SK-N-SH (cell line): ENCODE data around the gene RFX5. TPM values are rescaled to one million over a fixed set of nuclear protein-coding genes. Genes with fewer than 3 reads are reported as not detected.

Experiments
- CTCF ChIA-PET: fragments of 300-600, 350-600 bp; formaldehyde crosslinking; extraction: SDS; loops from one replicate; lab custom pipeline; 2021; lab: Yijun Ruan, JAX
- POLR2A ChIA-PET: fragments of 350-600 bp; sonication (Branson Sonifier 250); formaldehyde crosslinking; extraction: SDS; loops from one replicate; lab custom pipeline; 2020; ENCODE audit warnings: antibody characterized with exemption, inconsistent platforms; lab: Yijun Ruan, JAX
- DNase-seq: peaks from one replicate; pipeline ENCODE4 v3.0.0; 2012
- H2AFZ ChIP-seq: fragments of 200-600 bp; sonication (generic); 2 replicates; pipeline ENCODE4 v1.8.1; 2016; ENCODE audit warnings: antibody characterized with exemption, mild to moderate bottlenecking, low read depth
- H3F3A ChIP-seq: fragments of 200-600 bp; sonication (generic); replicated peaks from 2 replicates; pipeline ENCODE3; 2016; ENCODE audit warnings: antibody characterized with exemption, mild to moderate bottlenecking; ENCODE audit not compliant: insufficient read depth
- H3K27ac ChIP-seq, 2 experiments: fragments of 200-500 bp in 1 of 2; fragments of 200-600 bp in 1 of 2; sonication (Bioruptor generic) in 1 of 2; sonication (generic), shearing (Covaris generic) in 1 of 2; 2 replicates each; pipeline versions ENCODE4 v1.5.1 to v1.6.1; 2014 to 2016; ENCODE audit warnings: low read depth in 2 of 2, inconsistent platforms in 1 of 2, low read length in 1 of 2, mild to moderate bottlenecking in 1 of 2, mixed read lengths in 1 of 2
- H3K27me3 ChIP-seq: fragments of 200-600 bp; sonication (generic), shearing (Covaris generic); 2 replicates; pipeline ENCODE4 v1.6.1; 2016; ENCODE audit warnings: mixed run types; ENCODE audit not compliant: insufficient read depth
- H3K36me3 ChIP-seq, 2 experiments: fragments of 200-500 bp in 1 of 2; fragments of 200-600 bp in 1 of 2; sonication (Bioruptor generic) in 1 of 2; sonication (generic) in 1 of 2; replicated peaks in 1 of 2; 2 replicates each; pipeline versions ENCODE3 to v1.5.1; 2014 to 2016; ENCODE audit warnings: low read length in 1 of 2, mild to moderate bottlenecking in 1 of 2; ENCODE audit not compliant: insufficient read depth in 2 of 2, control insufficient read depth in 1 of 2
- H3K4me1 ChIP-seq, 2 experiments: fragments of 200-500 bp in 1 of 2; fragments of 200-600 bp in 1 of 2; sonication (Bioruptor generic) in 1 of 2; sonication (generic), shearing (Covaris generic) in 1 of 2; 2 replicates each; pipeline versions ENCODE4 v1.5.1 to v1.6.1; 2014 to 2016; ENCODE audit warnings: low read depth in 1 of 2, low read length in 1 of 2, mixed run types in 1 of 2; ENCODE audit not compliant: insufficient read depth in 2 of 2, control insufficient read depth in 1 of 2
- H3K4me2 ChIP-seq: fragments of 200-600 bp; sonication (generic), shearing (Covaris generic); 2 replicates; pipeline ENCODE4 v1.6.1; 2017; ENCODE audit warnings: mixed run types
- H3K4me3 ChIP-seq, 2 experiments: fragments of 200-500 bp in 1 of 2; fragments of 200-600 bp in 1 of 2; sonication (Bioruptor generic) in 1 of 2; sonication (generic), shearing (Covaris generic) in 1 of 2; 2 replicates each; pipeline versions ENCODE4 v1.5.1 to v1.8.1; 2014 to 2016; ENCODE audit warnings: low read depth in 2 of 2, inconsistent platforms in 1 of 2, low read length in 1 of 2, mild to moderate bottlenecking in 1 of 2, mixed read lengths in 1 of 2, moderate library complexity in 1 of 2
- H3K79me2 ChIP-seq: fragments of 200-600 bp; sonication (generic); 2 replicates; pipeline ENCODE4 v1.8.1; 2017; ENCODE audit warnings: mild to moderate bottlenecking; ENCODE audit not compliant: insufficient read depth
- H3K9ac ChIP-seq: fragments of 200-600 bp; sonication (generic); 2 replicates; pipeline ENCODE4 v1.6.1; 2017; ENCODE audit warnings: mixed run types
- H3K9me2 ChIP-seq: fragments of 200-600 bp; sonication (generic); 2 replicates; pipeline ENCODE4 v1.6.1; 2017; ENCODE audit warnings: mixed run types
- H3K9me3 ChIP-seq: fragments of 200-600 bp; sonication (generic); 2 replicates; pipeline ENCODE4 v1.6.1; 2017; ENCODE audit warnings: mixed run types, mild to moderate bottlenecking, moderate library complexity
- H4K20me1 ChIP-seq: fragments of 200-600 bp; sonication (generic); 2 replicates; pipeline ENCODE4 v1.6.1; 2017; ENCODE audit warnings: mild to moderate bottlenecking, mixed run types; ENCODE audit not compliant: insufficient read depth
- CHD2 ChIP-seq: fragments of 150-350 bp; IDR thresholded peaks from 2 replicates; pipeline ENCODE4 v1.6.1; 2018; ENCODE audit warnings: low read length; ENCODE audit not compliant: partially characterized antibody
- ELF1 ChIP-seq: IDR thresholded peaks from 2 replicates; pipeline ENCODE4 v1.4.0; 2012
- EP300 ChIP-seq, 2 experiments: IDR thresholded peaks; 2 replicates each; pipeline versions ENCODE4 v1.4.0 to v1.6.1; 2012; ENCODE audit warnings: borderline replicate concordance in 1 of 2, low read depth in 1 of 2, low read length in 1 of 2
- EZH2phosphoT487 ChIP-seq: fragments of 200-600 bp; sonication (generic); IDR thresholded peaks from 2 replicates; pipeline ENCODE4 v1.6.1; 2017; ENCODE audit warnings: low read depth, mixed run types, mild to moderate bottlenecking, antibody characterized with exemption, moderate library complexity, borderline replicate concordance
- FOXM1 ChIP-seq: IDR thresholded peaks from 2 replicates; pipeline ENCODE4 v1.4.0; 2012; ENCODE audit warnings: low read depth, mild to moderate bottlenecking
- GABPA ChIP-seq: IDR thresholded peaks from 2 replicates; pipeline ENCODE4 v1.4.0; 2012; ENCODE audit warnings: low read depth, mild to moderate bottlenecking
- JUND ChIP-seq: IDR thresholded peaks from 2 replicates; pipeline ENCODE4 v1.4.0; 2012
- NRF1 ChIP-seq: IDR thresholded peaks from 2 replicates; pipeline ENCODE4 v1.6.1; 2012; ENCODE audit warnings: low read depth, mild to moderate bottlenecking, low read length
- RXRA ChIP-seq: IDR thresholded peaks from 2 replicates; pipeline ENCODE4 v1.4.0; 2012; ENCODE audit warnings: low read depth, mild to moderate bottlenecking, borderline replicate concordance
- SIN3A ChIP-seq: IDR thresholded peaks from 2 replicates; pipeline ENCODE4 v1.6.1; 2012; ENCODE audit warnings: low read depth, mild to moderate bottlenecking, low read length, moderate library complexity, borderline replicate concordance
- TAF1 ChIP-seq: IDR thresholded peaks from 2 replicates; pipeline ENCODE4 v1.6.1; 2012; ENCODE audit warnings: low read depth, mild to moderate bottlenecking, low read length, moderate library complexity, borderline replicate concordance
- YY1 ChIP-seq: IDR thresholded peaks from 2 replicates; pipeline ENCODE4 v1.4.0; 2012; ENCODE audit warnings: low read depth, mild to moderate bottlenecking
- WGBS: methylation state at CpG from one replicate; pipeline ENCODE4 v1.1.6; 2017; ENCODE audit warnings: low lambda C conversion rate; 5-methylcytosine and 5-hydroxymethylcytosine counted together
- polyA plus RNA-seq, 3 experiments: library from polyadenylated mRNA; depleted of rRNA; stranded (reverse); fragments of >200 nt; gene quantifications; 2 replicates each; pipeline ENCODE4 v1.2.3, GENCODE V29; 2012
- TF ChIP-seq, protein P1 (sequence below): IDR thresholded peaks from 2 replicates; pipeline ENCODE4 v1.4.0; 2012; ENCODE audit warnings: low read depth, borderline replicate concordance
- TF ChIP-seq, protein P2 (sequence below): IDR thresholded peaks from 2 replicates; pipeline ENCODE4; 2012
- TF ChIP-seq, protein P3 (sequence below): IDR thresholded peaks from 2 replicates; pipeline ENCODE4 v1.6.1; 2012; ENCODE audit warnings: mild to moderate bottlenecking, low read depth, low read length, moderate library complexity
- TF ChIP-seq, protein P4 (sequence below): fragments of 150-350 bp; IDR thresholded peaks from 2 replicates; pipeline ENCODE4 v1.6.1; 2016; ENCODE audit warnings: mild to moderate bottlenecking, low read depth, low read length

The RFX5 gene
- polyA plus RNA-seq, 1 of the 3 experiments (the other 2 are of a cell fraction): 29.1 TPM

DNA sequence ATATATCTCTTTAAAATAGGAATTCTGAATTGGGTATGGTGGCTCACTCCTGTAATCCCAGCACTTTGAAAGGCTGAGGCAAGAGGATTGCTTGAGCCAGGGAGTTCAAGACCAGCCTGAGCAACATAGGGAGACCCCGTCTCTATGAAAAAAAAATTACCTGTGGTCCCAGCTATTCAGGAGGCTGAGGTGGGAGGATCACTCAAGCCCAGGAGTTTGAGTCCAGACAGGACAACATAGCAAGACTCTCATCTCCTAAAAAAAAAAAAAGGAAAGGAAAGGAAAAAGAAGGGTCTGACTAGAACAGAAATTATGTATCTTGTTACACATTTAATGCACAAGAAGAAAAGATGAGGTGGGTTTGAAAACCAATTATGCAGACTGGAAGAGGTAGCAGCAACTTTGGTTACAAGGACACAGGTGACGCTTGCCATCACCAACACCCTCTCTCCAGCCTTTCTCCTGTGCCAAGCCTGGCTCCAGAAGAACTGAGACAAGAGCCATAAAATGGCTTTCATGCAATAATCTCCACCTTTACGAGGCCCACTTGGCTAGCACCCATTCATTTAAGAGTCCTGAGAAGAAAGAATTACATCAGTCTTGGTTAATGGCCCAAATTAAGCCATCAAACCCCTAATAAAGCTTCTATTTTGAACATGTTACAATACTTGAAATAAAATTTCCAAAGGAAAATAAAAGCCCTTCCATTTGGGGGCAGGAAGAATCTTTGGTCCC lies 30.3 kb upstream of the RFX5 start:
- H4K20me1 ChIP-seq: no peaks in the 10 kb centered on the region
- no peak for DNase-seq
- TF ChIP-seq, protein P1, sequence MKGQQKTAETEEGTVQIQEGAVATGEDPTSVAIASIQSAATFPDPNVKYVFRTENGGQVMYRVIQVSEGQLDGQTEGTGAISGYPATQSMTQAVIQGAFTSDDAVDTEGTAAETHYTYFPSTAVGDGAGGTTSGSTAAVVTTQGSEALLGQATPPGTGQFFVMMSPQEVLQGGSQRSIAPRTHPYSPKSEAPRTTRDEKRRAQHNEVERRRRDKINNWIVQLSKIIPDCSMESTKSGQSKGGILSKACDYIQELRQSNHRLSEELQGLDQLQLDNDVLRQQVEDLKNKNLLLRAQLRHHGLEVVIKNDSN: no peak
- TF ChIP-seq GABPA: no peak
- no peak for TF ChIP-seq EZH2phosphoT487
- no peak for TF ChIP-seq CHD2
- TF ChIP-seq, protein P2, sequence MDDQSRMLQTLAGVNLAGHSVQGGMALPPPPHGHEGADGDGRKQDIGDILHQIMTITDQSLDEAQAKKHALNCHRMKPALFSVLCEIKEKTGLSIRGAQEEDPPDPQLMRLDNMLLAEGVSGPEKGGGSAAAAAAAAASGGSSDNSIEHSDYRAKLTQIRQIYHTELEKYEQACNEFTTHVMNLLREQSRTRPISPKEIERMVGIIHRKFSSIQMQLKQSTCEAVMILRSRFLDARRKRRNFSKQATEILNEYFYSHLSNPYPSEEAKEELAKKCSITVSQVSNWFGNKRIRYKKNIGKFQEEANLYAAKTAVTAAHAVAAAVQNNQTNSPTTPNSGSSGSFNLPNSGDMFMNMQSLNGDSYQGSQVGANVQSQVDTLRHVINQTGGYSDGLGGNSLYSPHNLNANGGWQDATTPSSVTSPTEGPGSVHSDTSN: no peak
- TF ChIP-seq ELF1: no peak
- no peak for TF ChIP-seq SIN3A
- TF ChIP-seq TAF1: no peak
- TF ChIP-seq YY1: no peak
- TF ChIP-seq, protein P3, sequence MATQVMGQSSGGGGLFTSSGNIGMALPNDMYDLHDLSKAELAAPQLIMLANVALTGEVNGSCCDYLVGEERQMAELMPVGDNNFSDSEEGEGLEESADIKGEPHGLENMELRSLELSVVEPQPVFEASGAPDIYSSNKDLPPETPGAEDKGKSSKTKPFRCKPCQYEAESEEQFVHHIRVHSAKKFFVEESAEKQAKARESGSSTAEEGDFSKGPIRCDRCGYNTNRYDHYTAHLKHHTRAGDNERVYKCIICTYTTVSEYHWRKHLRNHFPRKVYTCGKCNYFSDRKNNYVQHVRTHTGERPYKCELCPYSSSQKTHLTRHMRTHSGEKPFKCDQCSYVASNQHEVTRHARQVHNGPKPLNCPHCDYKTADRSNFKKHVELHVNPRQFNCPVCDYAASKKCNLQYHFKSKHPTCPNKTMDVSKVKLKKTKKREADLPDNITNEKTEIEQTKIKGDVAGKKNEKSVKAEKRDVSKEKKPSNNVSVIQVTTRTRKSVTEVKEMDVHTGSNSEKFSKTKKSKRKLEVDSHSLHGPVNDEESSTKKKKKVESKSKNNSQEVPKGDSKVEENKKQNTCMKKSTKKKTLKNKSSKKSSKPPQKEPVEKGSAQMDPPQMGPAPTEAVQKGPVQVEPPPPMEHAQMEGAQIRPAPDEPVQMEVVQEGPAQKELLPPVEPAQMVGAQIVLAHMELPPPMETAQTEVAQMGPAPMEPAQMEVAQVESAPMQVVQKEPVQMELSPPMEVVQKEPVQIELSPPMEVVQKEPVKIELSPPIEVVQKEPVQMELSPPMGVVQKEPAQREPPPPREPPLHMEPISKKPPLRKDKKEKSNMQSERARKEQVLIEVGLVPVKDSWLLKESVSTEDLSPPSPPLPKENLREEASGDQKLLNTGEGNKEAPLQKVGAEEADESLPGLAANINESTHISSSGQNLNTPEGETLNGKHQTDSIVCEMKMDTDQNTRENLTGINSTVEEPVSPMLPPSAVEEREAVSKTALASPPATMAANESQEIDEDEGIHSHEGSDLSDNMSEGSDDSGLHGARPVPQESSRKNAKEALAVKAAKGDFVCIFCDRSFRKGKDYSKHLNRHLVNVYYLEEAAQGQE: no peak
- TF ChIP-seq RXRA: no peak
- no peak for TF ChIP-seq NRF1
- TF ChIP-seq, protein P4, sequence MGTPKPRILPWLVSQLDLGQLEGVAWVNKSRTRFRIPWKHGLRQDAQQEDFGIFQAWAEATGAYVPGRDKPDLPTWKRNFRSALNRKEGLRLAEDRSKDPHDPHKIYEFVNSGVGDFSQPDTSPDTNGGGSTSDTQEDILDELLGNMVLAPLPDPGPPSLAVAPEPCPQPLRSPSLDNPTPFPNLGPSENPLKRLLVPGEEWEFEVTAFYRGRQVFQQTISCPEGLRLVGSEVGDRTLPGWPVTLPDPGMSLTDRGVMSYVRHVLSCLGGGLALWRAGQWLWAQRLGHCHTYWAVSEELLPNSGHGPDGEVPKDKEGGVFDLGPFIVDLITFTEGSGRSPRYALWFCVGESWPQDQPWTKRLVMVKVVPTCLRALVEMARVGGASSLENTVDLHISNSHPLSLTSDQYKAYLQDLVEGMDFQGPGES: no peak
- no peak for TF ChIP-seq JUND
- TF ChIP-seq EP300 (IDR thresholded peaks at IDR 0.05; ENCODE audit: borderline replicate concordance in 1 of 2, low read depth in 1 of 2, low read length in 1 of 2): no peak
- no peak for TF ChIP-seq FOXM1
- TF ChIP-seq, all 33 proteins: peak for 0
- no peaks in the 10 kb centered on the region for H3K79me2 ChIP-seq
- no peaks in the 10 kb centered on the region for H3F3A ChIP-seq
- H3K9me3 ChIP-seq: no peaks in the 10 kb centered on the region
- H3K9ac ChIP-seq: no peak overlapping the region
- peaks cover 0 to 4% of the 10 kb centered on the region in 2 experiments; a peak in 1 of 4 replicates for H3K4me1 ChIP-seq
- no peak overlapping the region for H3K27ac ChIP-seq
- CTCF ChIA-PET: no interaction called here
- POLR2A ChIA-PET: no interaction called here
- H3K36me3 ChIP-seq: no peaks in the 10 kb centered on the region
- H3K4me3 ChIP-seq: no peak overlapping the region
- H3K4me2 ChIP-seq: no peak overlapping the region
- no peaks in the 10 kb centered on the region; the same call in 1 of the 2 replicates for H3K27me3 ChIP-seq
- no peak overlapping the region for H2AFZ ChIP-seq
- 44% methylated on average over 3 of the region's 3 CpGs for WGBS
- no peaks in the 10 kb centered on the region for H3K9me2 ChIP-seq
